H1 (cell line): ENCODE results near the gene DMAC2L. TPM values are rescaled to one million over a fixed set of nuclear protein-coding genes. Genes with fewer than 3 reads are reported as not detected.

Experiments
- CTCF ChIA-PET: fragments of 300-600 bp; sonication (Branson Sonifier 250); formaldehyde crosslinking; loops from one replicate; lab custom pipeline; 2021; ENCODE audit not compliant: partially characterized antibody; lab: Charles Lee
- POLR2A ChIA-PET: fragments of 300-600 bp; sonication (Branson Sonifier 250); formaldehyde crosslinking; loops from one replicate; lab custom pipeline; 2021; ENCODE audit warnings: inconsistent platforms; ENCODE audit not compliant: partially characterized antibody; lab: Charles Lee
- DNase-seq, 2 experiments: peaks; one replicate each; pipeline versions ENCODE4 v3.0.0 to v3.0.0-alpha.2; 2010 to 2022; ENCODE audit warnings: low spot score in 2 of 2, low read depth in 1 of 2, mixed read lengths in 1 of 2
- FAIRE-seq: peaks from 2 replicates; lab custom pipeline; 2011; peaks lifted over from hg19 to GRCh38; lab: Jason Lieb, UNC
- H2AFZ ChIP-seq: 2 replicates; pipeline ENCODE4 v1.8.1; 2012; ENCODE audit warnings: low read length, inconsistent platforms
- H2AK5ac ChIP-seq: 2 replicates; pipeline ENCODE4 v1.6.1; 2013; ENCODE audit warnings: low read depth, low read length
- H2BK120ac ChIP-seq: replicated peaks from 2 replicates; pipeline ENCODE3; 2013; ENCODE audit warnings: low read depth, low read length, inconsistent platforms
- H2BK12ac ChIP-seq: 2 replicates; pipeline ENCODE4 v1.6.1; 2013; ENCODE audit warnings: low read depth, low read length
- H2BK15ac ChIP-seq: 2 replicates; pipeline ENCODE4 v1.6.1; 2013; ENCODE audit warnings: low read length
- H2BK20ac ChIP-seq: 2 replicates; pipeline ENCODE4 v1.6.1; 2013; ENCODE audit warnings: low read length
- H2BK5ac ChIP-seq: 2 replicates; pipeline ENCODE4 v1.6.1; 2013; ENCODE audit warnings: low read depth, low read length
- H3K14ac ChIP-seq: 2 replicates; pipeline ENCODE4 v1.6.1; 2013; ENCODE audit warnings: inconsistent platforms; ENCODE audit not compliant: insufficient read length
- H3K18ac ChIP-seq: 2 replicates; pipeline ENCODE4 v1.6.1; 2013; ENCODE audit warnings: low read length; ENCODE audit errors: extremely low read depth
- H3K23ac ChIP-seq: 2 replicates; pipeline ENCODE4 v1.6.1; 2013; ENCODE audit warnings: inconsistent platforms; ENCODE audit not compliant: insufficient read length
- H3K23me2 ChIP-seq: 2 replicates; pipeline ENCODE4 v1.6.1; 2013; ENCODE audit warnings: low read depth, low read length
- H3K27ac ChIP-seq: 2 replicates; pipeline ENCODE4 v1.6.1; 2011; ENCODE audit warnings: low read depth, low read length, inconsistent platforms
- H3K27me3 ChIP-seq, 4 experiments: replicated peaks in 1 of 4; 1 replicate in 1 of 4; 2 replicates in 3 of 4; pipeline versions ENCODE4 v1.6.1 to v1.8.1; 2011 to 2013; ENCODE audit warnings: low read length in 3 of 4, mild to moderate bottlenecking in 3 of 4, inconsistent platforms in 2 of 4, mixed read lengths in 2 of 4, moderate library complexity in 1 of 4; ENCODE audit not compliant: control insufficient read depth in 3 of 4, insufficient read depth in 3 of 4; ENCODE audit errors: extremely low read depth in 1 of 4
- H3K36me3 ChIP-seq, 4 experiments: 2 replicates each; pipeline versions ENCODE4 v1.6.1 to v1.8.1; 2011 to 2013; ENCODE audit warnings: mild to moderate bottlenecking in 4 of 4, low read length in 3 of 4, moderate library complexity in 2 of 4, control low read depth in 1 of 4, inconsistent platforms in 1 of 4; ENCODE audit not compliant: insufficient read depth in 4 of 4, control insufficient read depth in 2 of 4
- H3K4ac ChIP-seq: replicated peaks from 2 replicates; pipeline ENCODE3; 2013; ENCODE audit warnings: low read length, low read depth, mixed read lengths, inconsistent platforms; ENCODE audit not compliant: insufficient read length
- H3K4me1 ChIP-seq, 4 experiments: replicated peaks in 1 of 4; 1 replicate in 1 of 4; 2 replicates in 3 of 4; pipeline versions ENCODE4 v1.6.1 to v1.8.1; 2011 to 2013; ENCODE audit warnings: low read length in 3 of 4, inconsistent platforms in 2 of 4, mixed read lengths in 1 of 4; ENCODE audit not compliant: insufficient read depth in 4 of 4, control insufficient read depth in 3 of 4
- H3K4me2 ChIP-seq, 2 experiments: 2 replicates each; pipeline versions ENCODE4 v1.6.1 to v1.8.1; 2011 to 2013; ENCODE audit warnings: low read depth in 2 of 2, low read length in 2 of 2, control low read depth in 1 of 2, inconsistent platforms in 1 of 2, mild to moderate bottlenecking in 1 of 2; ENCODE audit not compliant: insufficient read depth in 1 of 2
- H3K4me3 ChIP-seq, 4 experiments: fragments of 200-600, 300-600 bp in 1 of 4; sonication (generic), shearing (Covaris generic), sonication (Bioruptor Twin) in 1 of 4; 2 replicates each; pipeline versions ENCODE4 v1.5.1 to v1.8.1; 2011 to 2016; ENCODE audit warnings: low read length in 4 of 4, low read depth in 3 of 4, control low read depth in 2 of 4, inconsistent platforms in 2 of 4, mild to moderate bottlenecking in 2 of 4, mixed read lengths in 1 of 4, moderate library complexity in 1 of 4; ENCODE audit not compliant: insufficient read depth in 2 of 4; ENCODE audit errors: extremely low read depth in 1 of 4
- H3K56ac ChIP-seq: replicated peaks from 2 replicates; pipeline ENCODE3; 2013; ENCODE audit warnings: low read depth, mild to moderate bottlenecking, mixed read lengths, low read length, inconsistent platforms; ENCODE audit not compliant: insufficient read length
- H3K79me1 ChIP-seq: 2 replicates; pipeline ENCODE4 v1.6.1; 2013; ENCODE audit warnings: low read depth, low read length, control low read depth
- H3K79me2 ChIP-seq, 2 experiments: 2 replicates each; pipeline versions ENCODE4 v1.6.1 to v1.8.1; 2012 to 2013; ENCODE audit warnings: low read length in 2 of 2, mild to moderate bottlenecking in 2 of 2, inconsistent platforms in 1 of 2; ENCODE audit not compliant: insufficient read depth in 2 of 2, control insufficient read depth in 1 of 2
- H3K9ac ChIP-seq, 4 experiments: replicated peaks in 1 of 4; 1 replicate in 1 of 4; 2 replicates in 3 of 4; pipeline versions ENCODE4 v1.6.1 to v1.8.1; 2011 to 2013; ENCODE audit warnings: low read depth in 3 of 4, low read length in 3 of 4, control low read depth in 2 of 4, mild to moderate bottlenecking in 2 of 4, moderate library complexity in 2 of 4, inconsistent platforms in 1 of 4; ENCODE audit errors: extremely low read depth in 1 of 4
- H3K9me3 ChIP-seq, 2 experiments: 2 replicates each; pipeline versions ENCODE4 v1.6.1 to v1.8.1; 2012 to 2013; ENCODE audit warnings: mild to moderate bottlenecking in 2 of 2, moderate library complexity in 2 of 2, control low read depth in 1 of 2, inconsistent platforms in 1 of 2, low read depth in 1 of 2, low read length in 1 of 2, mixed read lengths in 1 of 2; ENCODE audit not compliant: insufficient read depth in 2 of 2
- H4K20me1 ChIP-seq, 2 experiments: replicated peaks in 1 of 2; 2 replicates each; pipeline versions ENCODE3 to v1.8.1; 2011 to 2013; ENCODE audit warnings: inconsistent platforms in 2 of 2, low read length in 2 of 2, mild to moderate bottlenecking in 1 of 2; ENCODE audit not compliant: insufficient read depth in 2 of 2, control insufficient read depth in 1 of 2
- H4K5ac ChIP-seq: 2 replicates; pipeline ENCODE4 v1.6.1; 2013; ENCODE audit warnings: low read length, low read depth, mixed read lengths, inconsistent platforms; ENCODE audit not compliant: insufficient read length
- H4K8ac ChIP-seq: 2 replicates; pipeline ENCODE4 v1.8.0; 2013; ENCODE audit warnings: mild to moderate bottlenecking, moderate library complexity, low read length, inconsistent platforms; ENCODE audit not compliant: insufficient read depth; ENCODE audit errors: extremely low read depth
- H4K91ac ChIP-seq: replicated peaks from 2 replicates; pipeline ENCODE3; 2013; ENCODE audit warnings: low read length, mixed read lengths, inconsistent platforms; ENCODE audit not compliant: insufficient read length
- CBX8 ChIP-seq: fragments of 300-800, 300-1000 bp; sonication (generic); IDR thresholded peaks from 2 replicates; pipeline ENCODE4 v1.7.1; 2016; ENCODE audit warnings: low read depth, low read length, borderline replicate concordance
- EGR1 ChIP-seq: IDR thresholded peaks from 2 replicates; pipeline ENCODE4 v1.6.1; 2011; ENCODE audit warnings: low read depth, low read length, borderline replicate concordance
- EP300 ChIP-seq, 2 experiments: IDR thresholded peaks; 1 replicate in 1 of 2; 2 replicates in 1 of 2; pipeline ENCODE4 v1.6.1; 2011 to 2012; ENCODE audit warnings: low read depth in 2 of 2, low read length in 2 of 2, mild to moderate bottlenecking in 2 of 2, borderline replicate concordance in 1 of 2, inconsistent platforms in 1 of 2, moderate library complexity in 1 of 2
- GABPA ChIP-seq: IDR thresholded peaks from 2 replicates; pipeline ENCODE4 v1.6.1; 2011; ENCODE audit warnings: mild to moderate bottlenecking, low read length, moderate library complexity, borderline replicate concordance; ENCODE audit not compliant: insufficient read depth
- JUN ChIP-seq: IDR thresholded peaks from 2 replicates; pipeline ENCODE4 v1.6.1; 2011; ENCODE audit warnings: low read depth, mild to moderate bottlenecking, improper control_type of control experiment, low read length
- JUND ChIP-seq: IDR thresholded peaks from 2 replicates; pipeline ENCODE4 v1.6.1; 2011; ENCODE audit warnings: mild to moderate bottlenecking, improper control_type of control experiment, low read length
- PHF8 ChIP-seq: fragments of 200-600 bp; sonication (generic); conservative IDR thresholded peaks from 2 replicates; pipeline ENCODE4 v1.7.1; 2012; ENCODE audit warnings: low read depth, mild to moderate bottlenecking, inconsistent platforms, low read length, moderate library complexity
- RBBP5 ChIP-seq: IDR thresholded peaks from 2 replicates; pipeline ENCODE4 v1.7.1; 2012; ENCODE audit warnings: low read depth, mild to moderate bottlenecking, inconsistent platforms, low read length, moderate library complexity, borderline replicate concordance
- RFX5 ChIP-seq: IDR thresholded peaks from 2 replicates; pipeline ENCODE4 v1.6.1; 2011; ENCODE audit warnings: low read depth, low read length, improper control_type of control experiment, borderline replicate concordance
- SIN3A ChIP-seq, 2 experiments: IDR thresholded peaks in 1 of 2; conservative IDR thresholded peaks in 1 of 2; 2 replicates each; pipeline ENCODE4 v1.6.1; 2011 to 2012; ENCODE audit warnings: low read length in 2 of 2, improper control_type of control experiment in 1 of 2, low read depth in 1 of 2, mild to moderate bottlenecking in 1 of 2
- TBP ChIP-seq: IDR thresholded peaks from 2 replicates; pipeline ENCODE4 v1.6.1; 2011; ENCODE audit warnings: low read depth, low read length, improper control_type of control experiment
- polyA plus RNA-seq, 7 experiments: library from polyadenylated mRNA; depleted of rRNA in 3 of 7; stranded (reverse) in 5 of 7; unstranded in 2 of 7; fragments of >200 nt in 5 of 7; fragments of 200-250 nt in 2 of 7; gene quantifications; 1 replicate in 5 of 7; 2 replicates in 1 of 7; 4 replicates in 1 of 7; pipeline versions ENCODE4 v1.2.1 to v1.2.3, GENCODE V29; 2011 to 2013; ENCODE audit warnings: missing spikeins in 2 of 7, mixed read lengths in 2 of 7
- total RNA-seq: library from RNA; stranded (reverse); fragmentation: NEBNext Ultra II Directional; extraction: Animal tissue kit (Norgen Biotek cat#: 25700); gene quantifications from 2 replicates; pipeline ENCODE4 v1.2.1, GENCODE V29; 2021

DMAC2L gene
- total and polyA plus RNA-seq, 2 of the 8 experiments (the other 6 are each of a cell fraction or from before 2014, with no cell fraction given): 20.3 to 28.9 TPM

DNA sequence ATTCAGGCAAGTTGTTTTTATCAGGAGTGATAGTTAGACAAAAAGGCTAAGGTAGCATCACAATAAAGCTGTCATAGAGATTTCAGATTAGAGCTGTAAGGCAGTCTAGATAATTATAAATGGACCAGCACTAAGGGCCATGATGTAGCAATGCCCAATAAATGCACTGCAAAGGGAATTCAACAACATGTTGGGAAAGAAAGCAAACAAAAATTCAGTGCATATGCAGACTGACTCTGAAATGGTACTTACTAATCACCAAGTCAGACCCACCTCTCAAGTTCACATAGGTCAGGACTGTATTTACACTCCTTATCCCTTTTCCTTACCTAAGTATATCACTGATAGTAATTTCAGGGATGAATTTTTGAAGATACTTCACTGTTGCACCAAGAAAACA is 47.1 kb upstream of the DMAC2L start:
- Histone ChIP-seq H3K9ac (no peak overlapping the region), H3K4me3 (no peak overlapping the region), H2BK120ac (no peak overlapping the region), H3K4ac (no peak overlapping the region), H3K9me3 (no peaks in the 10 kb centered on the region), H3K14ac (no peak overlapping the region), H4K20me1 (no peaks in the 10 kb centered on the region), H4K5ac (no peak overlapping the region), H2BK5ac (no peak overlapping the region), H4K8ac (no peak overlapping the region), H3K23ac (no peak overlapping the region), H3K27me3 (no peaks in the 10 kb centered on the region), H2BK15ac (no peak overlapping the region), H2AFZ (no peak overlapping the region), H2BK20ac (no peak overlapping the region), H3K23me2 (no peaks in the 10 kb centered on the region), H3K36me3 (peaks cover 0 to 5% (median 4%) of the 10 kb centered on the region in 4 experiments; a peak in 5 of 8 replicates), H3K4me2 (no peak overlapping the region), H3K4me1 (no peaks in the 10 kb centered on the region), H3K18ac (no peak overlapping the region), H2AK5ac (no peak overlapping the region), H2BK12ac (no peak overlapping the region), H3K79me1 (no peaks in the 10 kb centered on the region), H3K27ac (no peak overlapping the region), H3K79me2 (no peaks in the 10 kb centered on the region), H3K56ac (no peak overlapping the region), H4K91ac (no peak overlapping the region)
- no peak for DNase-seq
- FAIRE-seq: no peak
- no peak for TF ChIP-seq EGR1
- TF ChIP-seq PHF8: no peak
- TF ChIP-seq RFX5: no peak
- no peak for TF ChIP-seq RBBP5
- TF ChIP-seq EP300 (IDR thresholded peaks at IDR 0.05; ENCODE audit: borderline replicate concordance in 1 of 2, low read depth in 2 of 2, low read length in 2 of 2): no peak
- TF ChIP-seq TBP: no peak
- no peak for TF ChIP-seq GABPA
- no peak for TF ChIP-seq CBX8
- TF ChIP-seq SIN3A (conservative IDR thresholded peaks at IDR 0.05 in 1 of 2, IDR thresholded peaks at IDR 0.05 in 1 of 2; ENCODE audit: low read depth in 1 of 2, low read length in 2 of 2): no peak
- no peak for TF ChIP-seq JUN
- TF ChIP-seq JUND: no peak
- ChIA-PET CTCF (no interaction called here), POLR2A (no interaction called here)
